Right lung (tissue), 5 donors: ENCODE measurements around the gene ARHGEF10L. TPM values are rescaled to one million over a fixed set of nuclear protein-coding genes. Genes with fewer than 3 reads are reported as not detected.

Experiments
- DNase-seq, 2 donors: peaks; one replicate each; pipeline ENCODE4 v3.0.0-alpha.2; 2013
- polyA plus RNA-seq, 5 donors: library from polyadenylated mRNA; unstranded; fragments of 120-200 nt; gene quantifications; one replicate each; pipeline versions ENCODE4 v1.2.1 to v1.2.3, GENCODE V29; 2013; ENCODE audit warnings: inconsistent platforms in 1 of 5, low replicate concordance in 1 of 5; ENCODE audit not compliant: insufficient read length in 5 of 5, insufficient read depth in 1 of 5

The ARHGEF10L gene
- polyA plus RNA-seq, 5 donors, result 13.8 to 23.0 (median 18.7) TPM

DNA sequence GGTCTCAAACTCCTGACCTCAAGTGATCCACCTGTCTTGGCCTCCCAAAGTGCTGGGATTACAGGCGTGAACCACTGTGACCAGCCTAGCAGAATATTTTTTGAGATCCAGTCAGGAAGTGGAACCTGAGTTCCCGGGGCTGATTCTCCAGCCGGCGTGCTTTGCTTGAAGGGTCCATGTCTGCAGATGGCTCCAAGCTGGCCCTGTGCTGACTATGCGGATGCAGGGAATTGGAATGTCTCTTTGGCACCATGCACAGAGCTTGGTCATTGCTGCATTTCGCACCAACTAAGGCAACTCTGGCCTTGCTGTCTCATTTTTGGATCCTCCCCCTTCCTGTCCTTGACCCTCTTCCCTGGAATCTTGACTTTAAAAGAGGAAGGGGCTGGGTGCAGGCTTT, 28.1 kb downstream of the ARHGEF10L start:
- DNase-seq, result peak; percentile 54 to 71

GRCh38 chr1:17568014-17568900, 28.8 kb downstream of the ARHGEF10L start:
- no peak for DNase-seq

DNA sequence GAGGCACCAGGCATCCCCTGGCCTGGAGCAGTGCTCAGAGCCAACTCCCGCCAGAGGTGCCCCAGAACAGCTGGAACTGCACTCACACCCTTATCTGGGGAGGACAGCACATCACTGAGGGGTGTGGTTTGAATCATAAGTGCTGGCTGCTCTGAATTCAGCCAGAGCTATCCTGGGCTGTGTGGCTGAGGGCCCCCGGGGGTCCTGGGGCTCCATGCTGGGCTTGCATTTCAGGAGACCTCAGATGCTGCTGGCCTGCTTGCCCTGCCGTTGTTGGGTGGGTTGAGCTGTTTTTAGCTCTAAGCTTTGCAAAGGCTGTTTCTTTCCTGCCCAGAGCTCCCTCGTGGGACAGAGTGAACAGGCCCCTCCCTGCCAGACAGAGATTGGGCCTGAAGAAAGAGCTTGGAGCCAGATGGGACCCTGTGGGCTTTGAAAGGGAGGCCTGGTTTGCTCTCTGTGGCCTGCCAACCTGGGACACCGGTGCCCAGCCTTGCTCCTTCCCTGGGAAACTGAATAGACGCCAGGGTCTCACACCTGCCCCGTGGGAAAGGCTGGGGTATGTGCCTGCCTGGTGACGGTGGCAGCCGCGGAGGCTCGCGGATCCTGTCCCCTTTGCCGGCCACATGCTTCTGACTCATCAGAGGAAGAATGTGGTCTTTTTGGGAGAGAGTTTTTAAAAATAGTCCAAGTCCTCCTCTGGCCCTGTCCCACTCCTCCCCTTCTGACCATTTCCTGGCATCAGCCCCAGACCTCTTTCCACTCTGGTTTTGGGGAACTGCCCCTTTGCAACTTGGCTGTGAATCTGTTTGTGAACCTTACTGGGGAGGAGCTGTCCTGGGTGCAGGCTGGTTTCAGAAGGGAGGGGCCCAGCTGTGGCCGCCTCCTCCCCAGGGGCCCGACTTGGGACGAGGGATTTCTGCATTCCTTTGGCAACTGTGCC, 30.0 kb downstream of the ARHGEF10L start:
- peak; percentile 45 to 48 for DNase-seq

DNA sequence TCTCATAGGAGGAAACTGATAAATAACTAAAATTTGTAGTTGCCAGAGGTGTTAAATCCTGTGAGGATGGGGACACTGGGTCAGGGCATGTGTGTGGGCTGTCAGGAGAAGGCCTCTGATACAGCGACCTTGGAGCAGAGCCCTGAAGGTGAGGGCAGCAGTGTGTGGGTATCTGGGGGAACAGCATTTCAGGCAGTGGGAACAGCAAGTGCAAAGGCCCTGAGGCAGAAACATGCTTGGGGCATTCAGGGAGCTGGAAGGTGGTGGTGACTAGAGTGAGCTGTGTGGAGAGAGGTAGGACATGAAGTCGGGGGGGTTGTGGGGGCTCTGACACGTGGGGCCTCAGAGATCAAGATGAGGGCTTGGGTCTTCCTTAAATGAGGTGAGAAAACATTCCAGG, 30.7 kb downstream of the ARHGEF10L start:
- no peak for DNase-seq

GRCh38 chr1:17572264-17572985, 32.9 kb downstream of the ARHGEF10L start:
- DNase-seq, result no peak

- no peak for DNase-seq
These were observed 34.1 kb downstream of the ARHGEF10L start for GRCh38 chr1:17573518-17574041.

DNA sequence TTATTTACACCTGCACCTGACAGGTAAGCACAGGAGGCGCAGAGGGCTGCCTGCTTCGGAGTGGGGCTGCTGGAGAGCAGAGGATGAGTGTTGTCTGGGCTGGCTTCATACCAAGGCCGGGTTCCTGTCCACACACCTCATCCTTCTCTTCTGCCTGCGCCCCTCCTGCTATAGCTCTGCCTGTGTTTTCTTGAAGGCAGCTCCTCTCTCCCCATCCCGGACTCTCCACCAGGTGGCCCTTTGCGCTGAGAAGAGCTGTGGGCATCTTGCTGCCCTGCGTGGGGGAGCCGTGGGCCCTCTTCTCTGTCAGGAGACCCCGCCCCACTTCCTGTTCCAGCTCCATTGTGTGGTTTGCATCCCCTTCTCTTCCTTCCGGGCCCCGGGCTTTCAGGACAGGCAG, 35.0 kb downstream of the ARHGEF10L start:
- DNase-seq, result no peak

DNA sequence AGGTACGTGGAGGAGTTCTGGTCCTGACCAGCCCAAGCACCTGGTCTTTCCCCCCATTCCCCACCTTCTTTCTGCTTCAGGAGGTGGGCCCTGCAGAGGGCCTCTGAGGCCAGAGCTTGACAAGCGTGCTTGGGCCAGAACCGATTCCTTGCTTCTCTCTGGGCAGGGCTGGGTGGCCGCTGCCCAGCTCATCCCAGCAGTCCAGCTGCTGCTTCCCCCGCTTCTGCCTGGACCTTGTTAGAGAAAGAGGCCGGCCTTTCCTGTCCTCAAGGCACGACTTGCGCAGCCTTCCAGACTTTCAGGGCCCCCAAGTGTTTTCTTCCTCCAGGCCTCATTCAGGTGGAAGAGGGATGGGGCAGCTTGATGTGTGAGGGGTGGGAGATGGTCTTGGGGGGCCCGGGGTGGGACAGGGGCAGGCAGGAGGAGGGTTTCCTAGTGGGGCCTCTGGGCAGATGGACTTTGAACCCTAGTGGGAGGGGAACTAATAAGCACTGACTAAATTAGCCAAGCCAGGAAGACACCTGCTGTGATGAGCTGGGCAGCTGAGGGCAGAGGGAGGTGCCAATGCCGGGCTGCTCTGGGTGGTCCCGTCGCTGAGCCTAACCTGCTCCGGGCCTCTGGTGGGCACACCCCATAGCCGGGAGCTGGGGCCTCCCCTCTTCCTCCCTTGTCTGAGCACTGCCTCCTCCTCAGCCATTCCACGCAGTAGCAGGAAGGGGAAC, 36.5 kb downstream of the ARHGEF10L start:
- DNase-seq, result no peak

DNA sequence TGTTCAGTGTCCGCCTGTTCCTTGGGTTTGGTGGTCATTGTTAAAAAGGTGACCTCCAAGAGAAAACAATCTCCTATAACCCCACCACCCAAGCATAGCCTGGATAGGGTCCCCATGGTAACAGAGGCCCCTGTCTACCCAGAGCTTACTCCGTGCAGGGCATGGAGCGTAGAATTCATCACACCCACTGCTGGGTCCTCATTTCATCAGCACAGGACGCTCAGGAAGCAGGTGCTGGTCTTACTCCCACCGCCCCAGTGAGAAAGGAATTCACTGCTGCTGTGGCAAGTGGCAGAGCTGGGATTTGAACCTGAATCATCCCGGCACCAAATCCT, 37.0 kb downstream of the ARHGEF10L start:
- DNase-seq, result no peak

DNA sequence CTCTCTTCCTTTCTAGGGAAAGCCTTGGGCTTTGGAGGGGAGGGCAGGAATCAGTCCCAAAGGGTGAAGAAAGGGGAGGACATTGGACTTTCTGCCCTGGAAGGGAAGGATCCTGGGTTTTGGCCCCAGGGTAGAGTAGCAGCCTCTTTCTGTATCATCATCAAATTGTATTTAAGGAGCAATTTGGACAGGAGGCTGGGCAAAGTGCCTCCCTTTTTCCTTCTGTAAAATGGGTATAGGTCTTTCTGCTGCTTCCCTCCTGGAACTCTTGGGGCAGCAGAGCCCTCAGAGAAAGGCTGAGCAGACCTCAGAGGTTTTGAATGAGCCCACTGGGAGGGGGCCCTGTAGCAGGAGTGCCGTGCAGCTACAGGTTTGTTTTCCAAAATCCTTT, 38.4 kb downstream of the ARHGEF10L start:
- no peak for DNase-seq

DNA sequence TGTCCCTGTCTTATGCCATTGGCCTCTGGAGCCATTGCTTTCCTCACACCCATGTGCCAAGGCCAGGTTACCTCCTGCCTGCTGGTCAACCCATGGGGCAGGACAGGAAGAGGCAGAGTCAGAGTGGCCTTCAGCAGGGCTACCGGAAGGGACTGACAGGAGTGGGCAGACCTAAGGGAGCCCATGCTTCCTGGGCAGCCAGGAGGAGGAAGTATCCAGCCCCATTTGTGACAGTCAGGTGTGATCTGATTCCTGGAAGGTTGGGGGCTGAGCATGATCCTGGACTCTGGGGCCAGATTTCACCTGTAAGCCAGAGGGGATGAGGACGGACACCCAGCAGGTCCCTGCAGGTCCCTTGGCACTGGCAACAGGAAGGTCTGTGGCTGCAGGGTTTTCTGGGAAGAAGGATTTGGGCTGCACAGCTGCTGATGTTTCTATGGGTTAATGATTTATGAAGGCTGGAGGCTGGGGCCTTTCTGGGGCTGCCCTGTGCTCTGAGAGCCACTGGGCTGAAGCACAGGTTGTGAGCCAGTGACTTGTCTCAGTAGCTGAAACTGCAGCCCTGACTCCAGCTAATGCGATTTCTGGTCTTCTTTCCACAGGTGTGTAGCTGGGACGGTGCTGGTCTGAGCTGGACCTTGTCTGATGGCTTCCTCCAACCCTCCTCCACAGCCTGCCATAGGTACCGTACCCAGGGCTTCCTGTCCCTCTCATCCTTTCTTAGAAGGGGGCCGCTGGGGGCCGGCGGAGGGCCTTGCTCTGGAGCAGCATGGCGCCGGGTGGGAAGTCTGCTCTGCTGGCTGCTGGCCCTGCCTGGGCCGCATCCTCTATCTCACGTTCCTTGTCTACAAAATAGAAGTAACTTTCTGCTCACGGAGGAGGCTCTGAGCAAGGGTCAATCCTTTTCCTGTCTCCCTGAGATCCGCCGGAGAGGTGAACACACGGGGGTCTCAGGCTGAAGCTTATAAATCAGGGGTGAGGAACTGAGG, 40.7 kb downstream of the ARHGEF10L start:
- DNase-seq, result no peak

- DNase-seq, result no peak
These were observed 42.1 kb downstream of the ARHGEF10L start for GRCh38 chr1:17581389-17582123.

DNA sequence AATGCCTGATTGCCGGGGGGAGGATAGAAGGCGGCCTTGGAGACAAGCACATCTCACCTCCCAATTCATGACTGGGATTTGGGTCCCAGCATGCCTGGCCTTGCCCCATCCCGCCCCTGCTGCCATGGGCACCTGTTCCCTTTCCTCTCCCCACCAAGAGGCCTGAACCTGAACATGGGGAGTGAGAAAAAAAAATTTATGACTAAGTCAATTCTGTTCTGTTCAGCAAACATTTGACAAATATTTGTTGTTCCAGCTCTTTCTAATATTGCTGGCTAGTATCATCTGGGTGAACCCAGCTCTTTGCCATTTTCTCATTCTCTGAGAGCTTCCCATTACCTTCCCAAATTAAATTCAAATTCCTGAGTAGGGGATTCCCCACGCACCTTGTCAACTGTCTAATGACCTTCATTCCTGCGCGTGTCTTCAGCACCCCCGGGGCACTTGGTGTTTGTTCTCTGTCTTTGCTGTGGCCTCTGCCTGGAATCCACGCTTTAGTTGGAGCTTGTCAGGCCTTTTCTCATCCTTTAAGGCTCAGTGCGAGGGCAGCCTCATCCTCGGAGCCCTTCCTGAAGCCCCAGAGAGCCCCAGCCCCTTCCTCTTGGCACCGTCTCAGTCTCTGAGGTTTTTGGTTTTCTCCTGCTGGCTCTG, 42.8 kb downstream of the ARHGEF10L start:
- DNase-seq, result no peak

DNA sequence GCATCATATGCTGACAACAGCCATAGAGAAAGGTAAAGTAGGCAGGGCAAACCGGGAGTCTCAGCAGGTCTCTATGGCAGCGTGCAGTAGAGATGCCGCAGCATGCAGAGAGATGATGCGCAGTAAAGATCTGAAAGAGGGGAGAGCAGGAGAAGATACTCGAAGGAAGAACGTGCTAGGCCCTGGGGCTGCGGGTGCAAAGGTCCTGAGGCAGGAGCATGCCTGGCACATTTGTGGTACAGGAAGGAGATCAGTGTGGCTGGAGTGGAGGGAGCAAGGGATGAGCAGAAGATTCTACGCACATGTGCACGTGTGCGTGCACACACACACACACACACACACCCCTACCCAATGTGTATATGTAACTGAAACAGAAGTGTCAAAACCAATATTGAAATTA, 45.0 kb downstream of the ARHGEF10L start:
- no peak for DNase-seq

- no peak for DNase-seq
These were observed 45.9 kb downstream of the ARHGEF10L start for GRCh38 chr1:17585266-17585987.

DNA sequence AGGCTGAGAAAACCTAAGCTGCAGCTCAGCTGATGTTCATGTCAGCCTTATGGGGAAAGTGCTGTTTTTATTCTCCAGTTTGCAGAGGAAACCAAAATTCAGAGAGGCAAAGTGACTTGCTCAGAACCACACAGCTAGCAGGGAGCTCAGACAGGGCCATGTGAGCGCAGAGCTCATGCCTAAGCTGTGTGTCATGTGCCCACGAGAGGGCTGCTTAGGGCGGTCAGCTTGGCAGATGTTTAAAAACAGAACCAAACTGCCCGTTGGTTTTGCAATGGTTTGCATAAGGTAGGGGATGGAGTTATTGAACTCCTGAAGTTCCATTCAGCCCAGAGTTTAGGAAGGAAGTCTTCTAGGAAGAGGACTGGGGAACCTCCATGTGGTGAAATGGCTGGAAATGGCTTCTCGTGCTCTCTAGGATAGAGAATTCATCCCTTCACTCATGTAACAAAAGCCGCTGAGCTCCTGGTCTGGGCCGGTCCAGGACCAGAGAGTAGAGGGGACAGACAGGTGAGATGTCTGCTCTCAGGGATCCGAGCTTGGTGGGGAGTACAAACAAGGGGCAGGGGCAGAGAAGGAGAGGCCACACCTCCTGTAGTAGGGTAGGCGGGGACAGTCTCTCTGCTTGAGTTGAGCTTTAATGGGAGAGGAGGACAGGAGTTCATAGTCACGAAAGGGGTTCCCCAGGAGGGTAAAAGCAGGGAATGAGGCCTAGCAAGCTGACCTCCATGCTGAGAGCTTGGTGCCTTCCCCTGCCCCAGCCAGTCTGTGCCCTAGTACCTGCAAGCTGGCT, 46.9 kb downstream of the ARHGEF10L start:
- no peak for DNase-seq

DNA sequence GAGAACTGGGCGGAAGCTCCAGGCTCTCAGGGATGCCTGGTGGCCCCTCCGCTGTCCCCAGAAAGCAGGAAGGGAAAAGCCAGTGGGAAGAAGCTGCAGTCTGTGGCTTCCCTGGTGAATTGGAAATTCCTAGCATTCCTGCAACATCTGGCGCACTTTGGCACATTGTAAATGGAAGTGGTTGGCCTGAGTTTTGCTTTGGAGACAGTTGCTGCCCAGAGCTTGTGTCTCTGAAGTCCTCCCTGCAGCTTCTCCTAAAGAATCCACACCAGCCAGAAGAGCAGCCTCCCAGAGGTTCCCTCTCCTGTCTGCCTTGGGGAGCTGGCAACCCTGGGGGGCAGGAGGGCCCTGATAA, 48.2 kb downstream of the ARHGEF10L start:
- no peak for DNase-seq
